Activated T-cell treated with anti-CD3 and anti-CD28 coated beads for 24 hours (primary cell): ENCODE measurements around the gene ANKRD33.

Source experiments
- DNase-seq: peaks from one replicate; pipeline ENCODE4 v3.0.0-alpha.2; 2020; ENCODE audit warnings: low read depth

Gene ANKRD33

DNA sequence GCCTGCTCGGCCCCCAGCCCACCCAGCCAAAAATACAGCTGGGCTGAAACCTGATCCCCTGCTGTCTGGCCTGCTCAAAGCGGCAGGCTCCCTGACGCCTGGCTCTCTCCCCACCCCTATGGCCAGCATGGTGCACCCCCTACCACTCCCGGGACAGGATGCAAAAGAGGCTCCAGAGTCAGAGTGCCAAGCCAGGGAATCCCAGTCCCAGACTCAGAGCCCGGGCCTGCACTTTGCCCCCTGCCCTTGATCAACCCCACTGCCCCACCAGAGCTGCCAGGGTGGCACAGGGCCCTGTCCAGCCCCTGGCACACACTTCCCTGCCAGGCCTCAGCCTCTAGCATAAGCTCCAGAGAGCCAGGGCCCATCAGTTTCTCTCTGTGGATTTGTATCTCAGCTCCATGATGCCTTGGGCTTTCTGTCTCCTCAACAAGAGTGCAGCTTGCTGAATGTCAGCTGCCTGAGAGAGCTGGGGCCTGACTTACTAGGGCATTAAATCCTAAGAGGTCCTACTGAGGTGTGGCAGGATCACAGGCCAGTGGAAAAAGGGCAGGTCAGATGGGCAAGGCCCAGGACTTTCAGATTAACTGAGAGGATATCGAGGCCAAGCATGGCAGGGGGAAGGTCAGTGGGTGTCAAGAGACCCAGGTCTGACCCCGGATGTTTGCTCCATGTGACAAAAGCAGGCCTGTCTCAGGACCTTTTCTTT lies 33.3 kb downstream of the ANKRD33 start:
- DNase-seq, result no peak

DNA sequence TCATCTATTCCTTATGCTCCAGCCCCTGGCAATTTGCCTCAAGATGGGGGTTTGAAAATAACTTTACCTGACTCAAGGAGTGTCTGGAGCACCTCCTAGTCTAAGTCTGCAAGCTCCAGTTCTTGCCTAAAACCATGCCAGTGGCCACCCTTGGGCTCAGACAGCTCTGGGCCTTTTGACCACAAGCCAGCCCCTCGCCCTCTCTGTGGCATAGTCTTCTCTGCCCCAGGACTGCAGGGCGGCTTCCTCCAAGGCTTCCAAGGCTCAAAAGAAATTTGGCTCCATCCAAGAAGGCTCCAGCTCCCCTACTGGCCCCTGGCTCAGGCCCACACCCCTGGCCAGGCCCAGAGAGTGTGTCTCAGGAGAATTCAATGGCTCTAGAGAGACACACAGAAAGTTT lies 34.2 kb downstream of the ANKRD33 start:
- no peak for DNase-seq

DNA sequence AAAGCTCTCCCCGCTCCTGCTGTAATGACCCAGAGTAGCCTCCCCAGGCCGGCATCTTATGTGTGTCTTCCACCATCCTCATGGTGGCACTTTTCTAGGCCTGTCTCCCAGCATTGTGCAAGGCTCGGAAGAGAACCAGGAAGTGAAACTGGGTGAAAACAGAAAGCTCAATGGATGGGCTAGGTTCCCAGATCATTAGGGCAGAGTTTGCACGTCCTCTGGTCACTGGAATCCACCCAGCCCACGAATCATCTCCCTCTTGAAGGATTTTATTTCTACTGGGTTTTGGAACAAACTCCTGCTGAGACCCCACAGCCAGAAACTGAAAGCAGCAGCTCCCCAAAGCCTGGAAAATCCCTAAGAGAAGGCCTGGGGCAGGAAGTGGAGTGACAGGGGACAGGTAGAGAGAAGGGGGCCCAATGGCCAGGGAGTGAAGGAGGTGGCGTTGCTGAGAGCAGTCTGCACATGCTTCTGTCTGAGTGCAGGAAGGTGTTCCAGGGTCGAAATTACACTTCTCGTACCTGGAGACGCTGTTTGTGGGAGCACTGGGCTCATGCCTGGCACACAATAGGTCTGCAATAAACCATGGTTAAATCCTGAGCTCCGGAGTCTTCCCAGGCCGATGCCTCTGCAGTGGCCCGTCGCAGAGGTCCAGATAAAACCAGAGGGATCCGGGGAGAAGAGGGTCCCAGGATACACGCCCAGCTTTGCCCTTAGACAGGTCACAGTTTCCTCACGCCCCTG lies 35.0 kb downstream of the ANKRD33 start:
- DNase-seq, result no peak

DNA sequence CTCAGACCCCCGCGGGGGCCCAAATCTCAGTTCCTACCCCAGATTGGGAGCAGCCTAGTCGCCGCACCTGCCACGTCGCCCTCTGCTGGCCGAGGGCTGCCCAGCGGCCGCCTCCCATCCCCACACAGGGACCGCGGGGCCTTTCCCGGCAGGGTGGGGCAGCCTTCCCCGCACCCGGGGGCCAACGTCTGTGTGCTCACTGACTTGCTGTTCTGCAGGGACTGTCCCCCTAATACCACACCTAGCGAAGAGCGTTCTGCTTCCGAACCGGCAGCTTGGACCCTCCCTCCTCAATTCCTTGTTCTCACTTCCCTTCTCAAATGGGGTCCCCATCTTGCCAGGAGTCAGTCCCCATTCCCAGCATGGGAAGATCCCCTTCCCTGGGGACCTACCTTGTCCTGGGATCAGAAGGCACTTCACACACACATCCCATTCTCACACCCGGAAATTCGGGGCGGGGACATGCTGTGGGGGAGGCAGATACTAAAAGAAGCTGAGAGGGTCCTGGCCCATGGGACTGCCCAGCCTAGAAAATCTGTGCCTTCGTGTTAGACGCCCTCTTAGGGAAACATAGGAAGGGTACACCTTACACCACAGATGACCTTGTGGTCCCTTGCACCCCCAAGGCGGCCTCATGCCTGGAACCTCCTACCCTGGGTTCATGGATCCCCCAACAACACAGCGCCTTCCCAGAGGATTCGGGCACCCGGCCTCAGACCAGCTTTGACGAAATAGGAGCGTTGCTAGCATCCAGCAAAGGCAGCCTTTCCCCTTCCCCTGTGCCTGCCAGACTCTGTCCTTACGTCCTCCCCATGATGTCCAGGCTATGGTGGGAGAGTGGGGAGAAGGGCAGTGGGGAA lies 35.8 kb downstream of the ANKRD33 start:
- DNase-seq, result peak; percentile 46

DNA sequence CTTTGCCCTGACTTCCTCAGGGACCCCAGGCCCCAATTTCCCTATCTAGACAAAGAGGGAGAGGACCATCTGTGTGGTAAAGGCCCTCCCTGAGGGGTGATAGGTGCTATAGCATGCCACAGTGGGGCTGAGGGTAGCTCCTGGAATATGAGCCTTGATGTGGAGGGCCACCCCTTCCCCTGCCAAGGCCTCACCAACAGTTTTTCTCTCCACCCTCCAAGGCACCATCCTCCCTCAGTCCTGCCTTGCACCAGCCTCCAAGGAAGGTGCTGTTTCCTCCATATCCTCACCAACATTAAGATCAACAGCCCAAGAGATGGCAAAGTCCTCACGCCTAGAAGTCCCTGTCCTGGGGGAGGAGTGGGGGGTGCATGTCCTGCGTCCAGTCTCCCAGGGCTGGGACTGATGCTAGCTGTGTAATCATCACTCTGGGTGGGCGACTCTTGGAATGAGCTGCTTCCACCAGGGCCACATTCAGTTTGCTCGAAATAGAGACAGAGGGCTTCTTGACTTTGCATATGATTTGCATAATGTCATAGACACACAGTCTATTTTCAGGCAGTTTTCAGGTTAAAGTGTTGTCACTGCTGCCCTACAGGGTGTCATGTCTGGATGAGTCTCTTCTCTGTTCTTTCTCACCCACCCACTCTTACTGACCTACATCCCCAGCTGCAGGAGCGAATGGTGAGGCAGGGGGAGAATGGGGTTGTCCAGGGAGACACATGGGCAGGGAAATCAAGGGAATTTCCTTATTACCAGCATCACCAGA lies 36.8 kb downstream of the ANKRD33 start:
- no peak for DNase-seq

DNA sequence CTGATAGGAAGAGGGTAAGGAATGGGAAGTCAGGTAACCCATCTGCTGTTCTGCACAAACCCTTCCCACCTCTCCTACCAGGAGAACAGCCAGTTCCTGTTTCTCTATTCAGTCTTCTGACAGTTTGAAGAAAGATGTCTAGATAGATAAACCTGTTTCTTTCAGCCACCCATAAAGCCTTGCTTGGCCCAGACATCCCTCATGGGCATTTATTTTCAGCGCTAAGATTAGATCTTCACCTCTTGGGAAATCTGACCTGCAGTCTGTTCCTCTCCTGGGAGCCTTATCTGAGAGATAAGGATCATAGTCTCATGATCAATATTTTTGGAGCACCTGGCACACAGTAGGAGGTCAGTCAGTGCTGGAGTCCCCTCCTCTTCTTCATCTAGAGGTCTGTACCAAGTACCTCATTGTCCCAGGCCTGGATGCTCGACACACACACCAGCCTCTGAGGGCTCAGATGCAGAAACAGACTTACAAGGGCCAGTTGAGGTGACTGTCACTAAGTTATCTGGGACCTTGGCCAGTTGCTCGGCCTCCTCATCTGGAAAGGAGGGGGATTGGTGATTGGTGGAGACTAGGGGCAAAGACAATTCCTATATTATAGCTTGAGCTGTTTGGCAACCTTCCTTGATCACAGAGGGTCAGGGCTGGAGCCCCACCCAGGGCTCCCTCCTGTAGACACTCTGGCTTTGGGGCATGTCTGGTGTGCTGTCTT lies 37.6 kb downstream of the ANKRD33 start:
- no peak for DNase-seq

DNA sequence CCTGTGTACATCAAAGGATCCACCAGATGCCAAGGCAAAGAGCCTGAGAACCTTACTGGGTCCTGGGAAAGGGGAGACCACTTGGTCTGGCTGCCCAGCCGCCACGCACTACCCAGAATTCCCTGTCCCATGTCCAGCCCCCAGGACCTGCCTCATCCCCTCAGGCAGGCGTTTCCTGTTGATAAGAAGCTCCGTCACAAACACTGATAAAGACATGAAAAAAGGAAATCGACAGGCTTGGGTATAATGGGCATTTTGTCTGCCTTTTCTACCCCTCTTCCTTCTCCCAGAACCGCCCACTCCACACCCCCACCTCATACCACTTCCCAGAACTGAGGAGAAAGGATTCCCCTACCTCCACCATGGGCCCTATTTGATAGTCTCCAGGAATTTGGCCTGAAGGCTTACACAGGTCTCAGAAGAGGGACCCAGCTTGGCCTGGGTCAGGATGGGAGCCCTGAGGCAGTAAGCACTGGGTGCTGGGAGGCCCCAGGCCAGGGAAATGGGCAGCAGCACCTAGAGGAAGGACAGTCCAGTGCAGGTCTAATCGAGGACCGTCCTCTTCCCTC lies 38.2 kb downstream of the ANKRD33 start:
- DNase-seq, result no peak

DNA sequence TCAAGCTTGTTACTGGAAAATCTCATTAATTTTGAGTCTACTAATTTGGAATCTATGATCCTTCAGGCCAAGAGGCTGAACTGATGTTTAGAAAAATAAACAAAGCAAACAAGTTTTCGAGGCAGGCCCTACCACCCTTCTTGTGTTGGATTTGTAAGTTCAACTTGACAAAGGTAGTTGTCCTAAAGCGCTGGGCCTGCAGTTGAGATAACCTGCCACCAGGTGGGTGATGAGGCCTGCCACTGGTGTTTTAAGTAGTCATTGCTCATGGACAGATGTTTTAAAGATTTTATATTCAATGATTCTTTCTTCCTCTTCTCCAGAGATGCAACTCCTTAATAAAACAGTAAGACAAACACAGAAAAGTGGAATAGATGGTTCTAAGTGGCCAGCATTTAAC lies 38.8 kb downstream of the ANKRD33 start:
- peak; percentile 32 for DNase-seq

DNA sequence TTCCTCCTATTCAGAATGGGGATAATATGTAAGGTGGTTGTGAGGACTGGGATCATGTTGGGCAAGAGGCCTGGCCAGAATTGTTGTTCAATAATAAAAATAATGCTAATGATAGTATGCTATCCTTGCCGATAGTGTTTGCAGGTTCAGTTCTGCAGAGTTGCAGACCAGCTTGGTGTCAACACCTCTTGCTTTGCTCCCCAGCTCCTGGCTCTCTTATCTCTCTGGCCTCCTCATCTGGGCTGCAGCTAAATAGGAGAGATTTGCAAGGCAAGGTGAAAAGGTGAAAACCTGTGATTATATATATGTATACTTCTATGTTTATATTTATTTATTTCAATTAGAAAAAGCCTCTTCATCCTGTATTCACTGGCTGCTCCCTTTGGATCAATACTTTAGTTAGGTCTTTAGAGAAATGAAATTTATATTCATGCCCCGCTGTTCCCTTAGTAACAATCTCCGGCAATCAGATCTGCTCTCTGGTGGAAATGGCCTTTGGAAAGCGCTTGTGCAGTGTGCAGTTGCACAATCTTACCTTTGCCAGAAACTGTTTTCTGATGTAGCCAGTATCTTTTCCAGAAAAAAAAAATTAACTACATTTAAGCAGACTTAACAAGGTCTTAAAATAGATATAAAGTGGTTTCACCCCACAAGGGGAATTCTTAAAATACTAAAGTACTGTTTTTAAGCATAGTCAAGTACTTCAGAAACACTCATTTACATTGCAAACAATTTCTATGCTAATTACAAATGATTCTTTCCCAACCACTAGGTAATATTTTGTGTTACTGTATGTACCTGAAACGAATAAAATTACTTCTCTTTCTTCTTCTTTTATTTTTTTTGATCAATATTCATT lies 44.5 kb downstream of the ANKRD33 start:
- DNase-seq, result no peak

DNA sequence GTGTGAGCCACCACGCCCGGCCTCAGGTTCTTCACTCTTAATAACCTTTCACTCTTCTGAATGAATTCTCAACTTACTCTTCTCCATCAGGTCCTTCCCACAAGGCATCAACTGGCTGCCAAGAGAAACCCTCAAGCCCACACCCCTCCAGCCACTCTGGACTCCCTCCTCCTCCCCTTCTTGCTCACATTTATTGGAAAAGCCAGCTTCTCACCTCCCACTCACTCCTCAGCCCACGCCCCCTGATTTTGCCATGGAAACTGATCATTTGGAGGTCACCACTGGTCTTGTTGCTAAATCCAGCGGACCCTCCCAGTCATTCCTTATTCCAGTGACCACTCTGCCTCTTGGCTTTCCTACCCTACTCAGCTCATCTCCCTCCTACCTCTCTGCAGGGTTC lies 46.2 kb downstream of the ANKRD33 start:
- no peak for DNase-seq

DNA sequence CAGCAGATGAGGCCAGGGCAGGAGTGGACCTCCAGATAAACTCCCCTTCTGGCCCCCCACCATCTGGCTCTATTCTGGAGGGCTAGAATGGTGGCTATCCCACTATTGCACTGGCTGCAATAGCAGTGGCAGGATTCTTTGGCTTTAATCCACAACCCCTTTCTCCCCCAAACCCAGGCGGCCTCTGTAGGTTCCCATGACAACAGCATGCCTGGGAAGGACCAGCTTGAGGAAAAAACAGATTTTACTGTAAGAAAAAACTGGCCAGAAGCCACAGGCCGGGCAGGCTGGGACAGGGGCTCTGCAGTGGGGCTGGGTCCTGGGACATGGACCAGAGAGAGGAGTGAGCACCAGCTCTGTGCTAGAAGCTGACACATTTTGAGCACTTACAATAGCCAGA lies 50.0 kb downstream of the ANKRD33 start:
- no peak for DNase-seq

DNA sequence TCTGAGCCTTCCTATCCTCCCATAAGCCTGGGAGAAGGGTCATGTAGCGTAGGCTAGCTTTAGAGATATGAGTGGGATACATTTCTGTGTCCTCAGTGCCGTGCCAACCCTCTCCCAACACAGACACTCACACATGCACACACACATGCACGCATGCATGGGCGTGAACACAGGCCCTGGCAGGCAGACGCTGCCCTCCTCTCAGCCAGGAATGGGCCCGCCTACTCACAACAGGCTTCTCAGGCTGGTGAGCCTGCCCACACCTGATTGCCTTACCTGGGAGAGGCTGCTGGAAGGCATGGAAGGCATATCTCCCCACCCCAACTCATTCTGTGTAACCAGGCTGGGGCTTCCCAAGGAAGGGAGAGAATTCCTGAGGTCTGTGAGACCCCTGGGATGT lies 50.8 kb downstream of the ANKRD33 start:
- DNase-seq, result no peak

DNA sequence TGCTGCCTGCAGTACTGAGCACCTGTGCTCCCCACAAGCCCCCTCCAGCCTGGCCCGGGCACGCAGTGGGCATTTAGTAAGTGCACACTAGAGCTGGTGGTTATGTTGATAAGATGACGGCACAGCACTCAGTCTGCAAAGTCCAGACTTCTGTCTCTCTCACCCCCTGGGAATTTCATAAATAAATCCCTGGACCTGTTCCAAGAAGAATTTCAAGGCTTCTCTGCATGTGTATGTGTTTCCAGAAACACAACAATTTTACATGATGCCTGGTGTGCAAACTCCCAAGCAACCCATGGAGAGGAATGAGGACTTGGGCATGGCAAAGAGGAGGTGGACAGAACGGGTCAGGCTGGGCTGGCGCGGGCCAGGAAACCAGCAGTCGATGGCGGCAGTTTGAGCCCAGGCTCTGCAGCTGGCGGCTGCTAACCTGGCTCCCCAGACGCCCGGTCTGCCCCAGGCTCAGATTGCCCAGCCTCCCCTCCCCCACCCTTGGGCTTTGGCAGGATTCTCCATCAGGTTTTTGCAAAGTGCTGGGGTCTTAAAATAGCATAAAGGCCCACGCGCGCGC lies 53.2 kb downstream of the ANKRD33 start:
- DNase-seq, result no peak
